NCI-H2081 treated with DMSO at 0.1 percent for 48 hours (cell line): ENCODE measurements around the gene JAK1.
"Not testable (repeated sequence)": the region's sequence is repeated elsewhere in the genome, so short reads cannot be mapped to it uniquely, and the experiment has no call there.

Experiments used
- DNase-seq: peaks from one replicate; lab custom pipeline; 2025; lab: John Stamatoyannopoulos, UW

Gene JAK1

DNA sequence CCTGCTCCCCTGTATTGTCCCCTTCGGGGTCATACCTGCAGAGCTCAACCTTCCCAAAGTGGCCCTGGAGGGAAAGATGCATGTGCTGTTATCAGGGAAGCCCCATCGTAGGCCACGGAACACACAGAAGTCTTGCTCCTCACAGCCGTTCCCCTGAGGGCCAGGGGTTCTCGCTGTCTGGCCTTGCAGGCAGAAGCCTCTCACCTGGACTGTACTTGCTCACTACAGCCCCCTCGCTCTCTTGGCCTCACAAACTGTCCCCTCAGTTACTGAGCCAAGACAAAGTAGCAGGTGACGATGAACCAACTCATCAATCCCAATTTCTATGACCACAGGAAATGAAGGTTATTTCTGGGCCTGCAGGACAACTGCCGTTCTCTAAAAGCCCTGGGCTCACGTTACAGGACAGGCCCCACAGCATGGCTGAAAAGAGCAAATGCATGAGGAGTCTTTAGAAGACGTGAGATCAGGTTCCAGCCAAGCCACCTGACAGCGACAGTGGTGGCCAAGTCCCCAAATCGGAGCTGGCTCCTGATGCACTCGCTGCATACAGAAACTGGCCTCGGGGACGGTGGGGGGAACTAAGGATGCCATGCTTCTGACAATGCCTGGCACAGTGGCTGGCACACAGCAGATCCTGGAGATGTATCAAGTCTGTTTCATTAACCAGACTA is 126.5 kb downstream of the JAK1 start:
- DNase-seq: no peak

- DNase-seq: no peak
These were observed 127.1 kb downstream of the JAK1 start for GRCh38 chr1:64839261-64839660.

- no peak for DNase-seq
These were observed 127.9 kb downstream of the JAK1 start for GRCh38 chr1:64838486-64838885.

DNA sequence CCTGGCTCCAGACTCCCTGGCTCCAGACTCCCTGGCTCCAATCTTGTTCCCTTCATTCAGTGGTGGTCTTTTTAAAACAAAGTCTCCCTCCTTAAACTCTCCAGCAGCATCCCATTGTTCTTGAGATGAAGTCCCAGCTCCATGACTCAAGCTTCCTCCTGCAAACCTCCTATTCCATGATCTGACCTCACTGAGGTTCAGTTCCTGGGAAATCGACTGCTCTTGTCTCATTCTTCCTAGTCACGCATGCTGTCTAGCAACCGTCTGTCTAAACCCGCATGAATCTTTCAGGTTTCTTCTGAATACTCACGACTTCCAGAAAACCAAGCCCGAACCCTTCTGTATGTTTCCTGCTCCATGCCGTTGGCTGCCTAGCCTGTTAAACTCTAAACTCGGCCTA is 129.5 kb downstream of the JAK1 start:
- DNase-seq: no peak

DNA sequence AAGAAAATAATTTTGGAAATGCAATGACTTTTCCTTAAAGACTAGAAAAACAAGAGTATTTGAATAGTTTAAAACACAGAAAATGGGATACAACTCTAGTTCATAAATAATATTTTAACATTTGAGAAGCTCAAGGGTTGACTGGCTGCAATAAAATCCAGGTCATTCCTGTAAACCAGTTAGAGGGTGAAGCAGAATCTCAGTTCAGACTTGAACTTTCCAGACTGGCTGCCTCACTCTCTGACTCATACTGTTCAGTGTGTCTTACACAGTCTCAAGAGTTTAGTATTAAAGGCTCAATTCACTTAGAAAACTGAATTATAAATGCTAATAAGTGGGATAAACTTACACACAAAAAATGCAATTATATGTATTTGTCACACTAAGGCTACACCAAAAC is 131.6 kb downstream of the JAK1 start:
- no peak for DNase-seq

- no peak for DNase-seq
These were observed 136.2 kb downstream of the JAK1 start for GRCh38 chr1:64830030-64830651.

GRCh38 chr1:64829411-64830029 is 136.8 kb downstream of the JAK1 start:
- no peak for DNase-seq

GRCh38 chr1:64828829-64829228 is 137.5 kb downstream of the JAK1 start:
- no peak for DNase-seq

- no peak for DNase-seq
These were observed 139.4 kb downstream of the JAK1 start for GRCh38 chr1:64826991-64827390.

- peak; percentile 39 for DNase-seq
These were observed 142.5 kb downstream of the JAK1 start for GRCh38 chr1:64823691-64824476.

DNA sequence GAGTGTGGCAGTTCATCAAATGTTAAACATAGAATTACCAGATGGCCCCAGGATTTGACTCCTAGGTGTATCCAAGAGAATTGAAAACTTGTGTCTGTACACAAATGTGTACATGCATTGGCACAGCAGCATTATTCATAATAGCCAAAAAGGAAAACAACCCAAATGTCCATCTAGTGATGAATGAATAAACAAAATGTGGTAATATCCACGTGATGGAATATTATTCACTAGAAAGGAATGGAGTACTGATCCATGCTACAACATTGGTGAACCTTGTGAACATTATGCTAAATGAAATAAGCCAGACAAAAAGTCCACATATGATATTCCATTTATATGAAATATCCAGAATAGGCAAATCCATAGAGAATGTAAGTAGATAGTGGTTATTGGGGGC is 143.7 kb downstream of the JAK1 start:
- DNase-seq: no peak

GRCh38 chr1:64820572-64820971 is 145.8 kb downstream of the JAK1 start:
- not testable (repeated sequence) for DNase-seq

GRCh38 chr1:64817364-64817763 is 149.0 kb downstream of the JAK1 start:
- DNase-seq: not testable (repeated sequence)

- no peak for DNase-seq
These were observed 151.9 kb downstream of the JAK1 start for GRCh38 chr1:64814427-64814826.

DNA sequence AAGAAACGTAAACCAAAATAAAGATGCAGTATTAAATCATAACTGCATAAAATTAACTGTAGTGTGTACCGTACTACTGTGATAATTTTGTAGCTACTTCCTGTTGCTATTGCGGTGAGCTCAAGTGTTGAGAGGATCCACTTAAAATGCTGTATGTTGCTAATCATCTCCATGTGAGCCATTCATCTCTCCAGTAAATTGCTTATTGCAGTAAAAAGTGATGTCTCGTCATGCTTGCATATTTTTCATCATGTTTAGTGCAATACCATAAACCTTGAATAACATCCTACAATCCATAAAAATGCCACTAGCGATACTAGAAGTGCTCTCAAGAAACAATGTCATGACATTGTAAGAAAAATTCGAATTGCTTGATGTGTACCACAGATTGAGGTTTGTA is 155.2 kb downstream of the JAK1 start:
- no peak for DNase-seq

- DNase-seq: no peak
These were observed 156.3 kb downstream of the JAK1 start for GRCh38 chr1:64810001-64810400.

GRCh38 chr1:64809309-64809708 is 157.0 kb downstream of the JAK1 start:
- DNase-seq: no peak

DNA sequence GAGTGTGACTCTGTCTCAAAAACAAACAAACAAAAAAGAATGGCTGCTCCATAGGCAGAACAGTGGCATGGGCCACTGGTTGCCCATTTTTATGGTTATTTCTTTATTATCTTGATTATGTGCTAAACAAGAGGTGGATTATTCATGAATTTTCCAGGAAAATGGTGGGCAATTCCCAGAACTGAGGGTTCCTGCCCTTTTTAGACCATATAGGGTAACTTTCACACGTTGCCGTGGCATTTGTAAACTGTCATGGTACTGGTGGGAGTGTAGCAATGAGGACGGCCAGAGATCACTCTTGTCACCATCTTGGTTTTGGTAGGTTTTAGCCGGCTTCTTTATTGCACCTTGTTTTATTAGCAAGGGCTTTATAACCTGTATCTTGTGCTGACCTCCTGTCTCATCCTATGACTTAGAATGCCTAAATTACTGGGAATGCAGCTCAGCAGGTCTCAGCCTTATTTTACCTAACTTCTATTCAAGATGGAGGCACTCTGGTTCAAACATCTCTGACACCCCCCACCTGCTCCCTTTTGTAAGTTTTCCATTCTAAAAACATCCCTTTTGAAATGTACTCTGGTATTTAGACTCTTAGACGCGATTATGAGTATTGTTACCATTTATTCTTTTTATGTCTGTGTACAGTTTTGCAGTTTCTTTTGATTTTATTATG is 164.4 kb downstream of the JAK1 start:
- no peak for DNase-seq

DNA sequence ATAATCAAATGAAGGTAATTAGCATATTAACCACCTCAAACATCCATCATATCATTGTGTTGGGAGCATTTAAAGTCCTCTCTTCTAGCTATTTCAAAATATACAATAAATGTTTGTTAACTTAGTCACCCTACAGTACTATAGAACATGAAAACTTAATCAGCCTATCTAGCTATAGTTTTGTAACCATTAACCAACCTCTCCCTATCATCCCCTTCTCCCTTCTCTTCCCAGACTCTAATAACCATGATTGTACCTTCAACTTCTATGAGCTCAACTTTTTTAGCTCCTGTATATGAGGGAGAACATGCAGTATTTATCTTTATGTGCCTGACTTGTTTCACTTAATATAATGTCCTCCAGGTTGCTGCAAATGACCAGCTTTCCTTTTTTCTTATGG is 167.5 kb downstream of the JAK1 start:
- DNase-seq: no peak

DNA sequence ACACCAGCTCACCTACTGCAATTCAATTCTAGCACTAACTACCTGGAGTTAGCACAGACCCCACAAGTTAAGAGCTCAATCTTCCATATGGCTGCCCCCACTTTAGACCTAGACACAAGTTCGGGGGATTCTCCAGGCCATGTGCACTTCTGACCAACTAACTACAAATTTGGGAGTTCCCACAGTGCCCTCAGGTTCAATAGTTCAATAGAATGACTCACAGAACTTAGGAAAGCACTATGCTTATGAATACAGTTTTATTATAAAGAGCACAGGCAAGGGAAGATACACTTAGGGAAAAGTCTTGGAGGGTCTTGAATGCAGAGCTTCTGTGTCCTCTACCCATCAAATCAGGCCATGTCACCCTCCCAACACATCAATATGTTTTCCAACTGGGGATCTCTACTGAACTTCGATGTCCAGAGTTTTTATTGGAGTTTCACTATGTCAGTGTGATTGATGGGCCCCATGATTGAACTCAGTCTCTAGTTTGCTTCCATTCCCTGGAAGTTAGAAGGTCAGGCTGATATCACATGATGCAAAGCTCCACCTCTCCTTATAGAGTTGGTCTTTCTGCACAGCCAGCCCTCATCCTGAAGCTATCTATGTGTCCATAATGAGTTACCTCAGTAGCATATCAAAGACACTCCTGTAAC is 175.4 kb downstream of the JAK1 start:
- DNase-seq: no peak
